Measurements from ENCODE around the gene SPECC1L.

The SPECC1L gene

GRCh38 chr22:24384131-24384530 lies 113.5 kb downstream of the SPECC1L start:
- no peak overlapping the region for H3K27ac ChIP-seq (replicated peaks)
- no peaks in the 10 kb centered on the region for H3K27me3 ChIP-seq (ENCODE audit: insufficient read depth, poor library complexity, severe bottlenecking)
- TF ChIP-seq CTCF (IDR thresholded peaks at IDR 0.05; ENCODE audit: insufficient read depth, low read length): no peak
- TF ChIP-seq SPI1 (IDR thresholded peaks at IDR 0.05; ENCODE audit: borderline replicate concordance, low read depth): no peak
- TF ChIP-seq REST (IDR thresholded peaks at IDR 0.05; ENCODE audit: insufficient replicate concordance, low read depth): no peak
- TF ChIP-seq GABPA (IDR thresholded peaks at IDR 0.05; ENCODE audit: low read depth): no peak
- TF ChIP-seq POLR2AphosphoS5 (IDR thresholded peaks at IDR 0.05; ENCODE audit: low read depth): no peak
- DNase-seq (ENCODE audit: low read depth in 1 of 2, low spot score in 1 of 2): no peak
- no peak overlapping the region for H3K4me3 ChIP-seq (replicated peaks; ENCODE audit: insufficient read depth, low read length)

- DNase-seq (ENCODE audit: low read depth in 1 of 2, low spot score in 1 of 2): no peak
- no peak overlapping the region for H3K27ac ChIP-seq (replicated peaks)
- no peaks in the 10 kb centered on the region for H3K27me3 ChIP-seq (ENCODE audit: insufficient read depth, poor library complexity, severe bottlenecking)
- no peak overlapping the region for H3K4me3 ChIP-seq (replicated peaks; ENCODE audit: insufficient read depth, low read length)
- TF ChIP-seq GABPA (IDR thresholded peaks at IDR 0.05; ENCODE audit: low read depth) (no peak), POLR2AphosphoS5 (IDR thresholded peaks at IDR 0.05; ENCODE audit: low read depth) (no peak), CTCF (IDR thresholded peaks at IDR 0.05; ENCODE audit: insufficient read depth, low read length) (no peak), REST (IDR thresholded peaks at IDR 0.05; ENCODE audit: insufficient replicate concordance, low read depth) (no peak), SPI1 (IDR thresholded peaks at IDR 0.05; ENCODE audit: borderline replicate concordance, low read depth) (no peak)
Measured at GRCh38 chr22:24386937-24387471, 116.4 kb downstream of the SPECC1L start.

GRCh38 chr22:24389680-24390079 lies 119.0 kb downstream of the SPECC1L start:
- TF ChIP-seq REST (IDR thresholded peaks at IDR 0.05; ENCODE audit: insufficient replicate concordance, low read depth) (no peak), GABPA (IDR thresholded peaks at IDR 0.05; ENCODE audit: low read depth) (no peak), POLR2AphosphoS5 (IDR thresholded peaks at IDR 0.05; ENCODE audit: low read depth) (no peak), SPI1 (IDR thresholded peaks at IDR 0.05; ENCODE audit: borderline replicate concordance, low read depth) (peak; percentile 27; the same call in 1 of the 2 replicates)

More at GRCh38 chr22:24389680-24390079, 119.0 kb downstream of the SPECC1L start:
- H3K4me3 ChIP-seq (replicated peaks; ENCODE audit: insufficient read depth, low read length): no peak overlapping the region
- no peaks in the 10 kb centered on the region for H3K27me3 ChIP-seq (ENCODE audit: insufficient read depth, poor library complexity, severe bottlenecking)
- DNase-seq (ENCODE audit: low read depth in 1 of 2, low spot score in 1 of 2): no peak
- no peak overlapping the region for H3K27ac ChIP-seq (replicated peaks)
